ENCODE data around the gene KIF1B. TPM values are rescaled to one million over a fixed set of nuclear protein-coding genes. Genes with fewer than 3 reads are reported as not detected.

KIF1B gene
- total and polyA plus RNA-seq, 9 of the 15 experiments (the other 6 are each of a cell fraction or from before 2014, with no cell fraction given): 2.8 to 19.8 (median 11.9) TPM

- TF ChIP-seq ASH1L (IDR thresholded peaks at IDR 0.05; ENCODE audit: borderline replicate concordance, low read depth, partially characterized antibody) (no peak), ERF (CRISPR knock-in tag; IDR thresholded peaks at IDR 0.05) (0 out of 2 replicates have a peak, but pooled peaks have one; percentile 6), RBBP5 (IDR thresholded peaks at IDR 0.05; ENCODE audit: borderline replicate concordance, insufficient read depth, low read length, poor library complexity, severe bottlenecking) (peak; percentile 55), EGR1 (conservative IDR thresholded peaks at IDR 0.05) (peak; percentile 89), E2F4 (CRISPR knock-in tag; IDR thresholded peaks at IDR 0.05; ENCODE audit: low read depth) (0 out of 2 replicates have a peak, but pooled peaks have one; percentile 38)
These were observed 189.1 kb downstream of the KIF1B start (continued) for GRCh38 chr1:10399444-10399941.

- H3K27me3 ChIP-seq (ENCODE audit: control insufficient read depth in 2 of 2, insufficient read depth in 2 of 2, low read length in 2 of 2): no peaks in the 10 kb centered on the region
- H3K36me3 ChIP-seq (ENCODE audit: control insufficient read depth, insufficient read depth, low read length): peaks cover 49% of the 10 kb centered on the region
- FAIRE-seq (peak; percentile 75), ATAC-seq (no peak), DNase-seq (ENCODE audit: extremely low read depth in 1 of 4, low spot score in 3 of 4) (peak in 2 of 4 experiments; percentile 38 to 52)
- peak overlapping the region; percentile 66 for H3K4me3 ChIP-seq
- no TSS peak for BruUV-seq (replicated peaks)
- intact Hi-C loops (cut with micrococcal nuclease) (no loop called here), in situ Hi-C loops (cut with MboI) (no loop called here)
- no peaks in the 10 kb centered on the region for H3K9me1 ChIP-seq (ENCODE audit: control insufficient read depth, insufficient read depth, low read length)
- H3K27ac ChIP-seq (ENCODE audit: extremely low read depth, low read depth, low read length): peak overlapping the region; percentile 92
- peaks cover 42% of the 10 kb centered on the region for H3K79me2 ChIP-seq (ENCODE audit: control insufficient read depth, insufficient read depth, low read length)
- peaks cover 8% of the 10 kb centered on the region; the same call in 1 of the 2 replicates for H4K20me1 ChIP-seq (replicated peaks; ENCODE audit: control insufficient read depth, insufficient read depth, low read length)
- H3K9me3 ChIP-seq (replicated peaks; ENCODE audit: control insufficient read depth, insufficient read depth, low read depth, low read length): no peaks in the 10 kb centered on the region
- ChIA-PET POLR2A (interaction anchor here (0.7 to 2.7 kb wide), 11 partner anchors 9 to 380 kb away, joined by 3 to 29 read pairs (median 6); partner anchors contain the start of gene CENPS), CTCF (ENCODE audit: low intra/inter-chr PET ratio) (no interaction called here)
- peaks cover 21 to 23% of the 10 kb centered on the region in 2 experiments for H3K4me1 ChIP-seq (replicated peaks in 1 of 2; ENCODE audit: control insufficient read depth in 2 of 2, insufficient read depth in 2 of 2, low read length in 2 of 2)
- H2AFZ ChIP-seq (ENCODE audit: low read depth, low read length): peak overlapping the region; percentile 16; the same call in 1 of the 2 replicates
- H3K9ac ChIP-seq (ENCODE audit: insufficient read depth in 1 of 2, low read depth in 2 of 2, low read length in 2 of 2): peak overlapping the region; percentile 86 to 95; a peak in 3 of 4 replicates
- peak overlapping the region; percentile 84 for H3K4me2 ChIP-seq (ENCODE audit: insufficient read depth, low read length)
- 1% methylated on average over 8 of the region's 8 CpGs for WGBS (ENCODE audit: insufficient coverage, low coverage, missing lambda C conversion rate)
- TF ChIP-seq ZNF639 (CRISPR knock-in tag; conservative IDR thresholded peaks at IDR 0.05 in 1 of 2, IDR thresholded peaks at IDR 0.05 in 1 of 2): no peak
- TF ChIP-seq ZNF395 (CRISPR knock-in tag; IDR thresholded peaks at IDR 0.05): peak; percentile 16; the same call in 1 of the 2 replicates
- TF ChIP-seq NFATC3 (IDR thresholded peaks at IDR 0.05): no peak
- 0 out of 4 replicates have a peak, but pooled peaks of 1 of the 2 experiments have one; percentile 19 for TF ChIP-seq MNT (conservative IDR thresholded peaks at IDR 0.05)
- TF ChIP-seq CEBPG (CRISPR knock-in tag; IDR thresholded peaks at IDR 0.05): no peak
- no peak for TF ChIP-seq CEBPG (tag; conservative IDR thresholded peaks at IDR 0.05 in 1 of 2, IDR thresholded peaks at IDR 0.05 in 1 of 2)
- no peak for TF ChIP-seq MECOM (CRISPR knock-in tag; IDR thresholded peaks at IDR 0.05)
- no peak for TF ChIP-seq NFIC (IDR thresholded peaks at IDR 0.05)
These were observed 189.6 kb downstream of the KIF1B start for GRCh38 chr1:10400013-10400412.
